Subcutaneous abdominal adipose tissue (tissue), 5 donors: ENCODE results near the gene NEK4.

Experiments used
- H3K27ac ChIP-seq: one replicate; pipeline ENCODE4 v1.7.0; 2013; ENCODE audit warnings: low read depth, mild to moderate bottlenecking, inconsistent platforms, low read length, moderate library complexity
- H3K27me3 ChIP-seq, 5 donors: one replicate each; pipeline ENCODE4 v1.7.0; 2013; ENCODE audit warnings: low read length in 5 of 5, inconsistent platforms in 1 of 5; ENCODE audit not compliant: control insufficient read depth in 5 of 5, insufficient read depth in 4 of 5
- H3K36me3 ChIP-seq, 5 donors: one replicate each; pipeline ENCODE4 v1.7.0; 2013; ENCODE audit warnings: low read length in 5 of 5; ENCODE audit not compliant: control insufficient read depth in 5 of 5, insufficient read depth in 5 of 5
- H3K4me1 ChIP-seq, 5 donors: one replicate each; pipeline ENCODE4 v1.7.0; 2013; ENCODE audit warnings: low read length in 5 of 5, mild to moderate bottlenecking in 3 of 5, moderate library complexity in 1 of 5; ENCODE audit not compliant: control insufficient read depth in 5 of 5, insufficient read depth in 5 of 5
- H3K4me3 ChIP-seq, 5 donors: one replicate each; pipeline ENCODE4 v1.7.0; 2013; ENCODE audit warnings: low read length in 5 of 5, low read depth in 1 of 5
- H3K9ac ChIP-seq, 5 donors: one replicate each; pipeline ENCODE4 v1.7.0; 2013; ENCODE audit warnings: low read length in 5 of 5, mild to moderate bottlenecking in 4 of 5, moderate library complexity in 3 of 5
- H3K9me3 ChIP-seq, 5 donors: one replicate each; pipeline ENCODE4 v1.7.0; 2013; ENCODE audit warnings: low read length in 5 of 5; ENCODE audit not compliant: control insufficient read depth in 5 of 5
- donor health status: healthy.
- donor health status: healthy.
- donor health status: healthy.
- donor health status: healthy.
- donor health status: healthy.

Gene NEK4

DNA sequence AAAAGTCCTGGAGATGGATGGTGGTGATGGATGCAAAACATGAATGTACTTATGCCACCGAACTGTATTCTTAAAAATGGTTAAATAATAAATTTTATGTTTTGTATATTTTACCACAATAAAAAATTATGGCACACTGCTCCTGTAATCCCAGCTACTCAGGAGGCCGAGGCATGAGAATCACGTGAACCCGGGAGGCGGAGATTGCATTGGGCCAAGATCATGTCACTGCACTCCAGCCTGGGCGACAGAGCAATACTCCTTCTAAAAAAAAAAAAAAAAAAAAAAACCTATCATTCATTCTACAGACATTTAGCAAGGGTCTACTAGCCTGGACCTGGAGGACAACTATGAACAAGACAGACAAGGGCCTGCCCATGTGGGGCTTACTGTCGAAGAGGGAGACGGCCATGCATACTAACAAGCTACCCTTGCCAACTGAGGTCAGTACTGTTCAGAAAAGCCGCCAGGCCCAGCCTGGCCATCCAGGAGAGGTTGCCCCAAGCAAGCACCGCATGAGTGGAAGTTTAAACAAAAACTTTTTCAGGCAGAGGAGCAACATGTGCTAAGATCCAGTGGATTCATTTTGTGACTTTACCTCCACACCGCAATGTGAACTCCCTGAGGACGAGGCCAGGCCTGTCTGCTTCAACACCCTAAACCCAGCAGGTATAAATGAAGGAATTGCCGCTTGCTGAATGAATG lies 2.8 kb upstream of the NEK4 start:
- Histone ChIP-seq H3K27ac (no peak overlapping the region), H3K4me3 (no peak overlapping the region), H3K4me1 (peaks cover 4 to 27% (median 22%) of the 10 kb centered on the region in 5 donors), H3K9me3 (no peaks in the 10 kb centered on the region), H3K9ac (no peak overlapping the region), H3K27me3 (no peaks in the 10 kb centered on the region), H3K36me3 (no peaks in the 10 kb centered on the region)

DNA sequence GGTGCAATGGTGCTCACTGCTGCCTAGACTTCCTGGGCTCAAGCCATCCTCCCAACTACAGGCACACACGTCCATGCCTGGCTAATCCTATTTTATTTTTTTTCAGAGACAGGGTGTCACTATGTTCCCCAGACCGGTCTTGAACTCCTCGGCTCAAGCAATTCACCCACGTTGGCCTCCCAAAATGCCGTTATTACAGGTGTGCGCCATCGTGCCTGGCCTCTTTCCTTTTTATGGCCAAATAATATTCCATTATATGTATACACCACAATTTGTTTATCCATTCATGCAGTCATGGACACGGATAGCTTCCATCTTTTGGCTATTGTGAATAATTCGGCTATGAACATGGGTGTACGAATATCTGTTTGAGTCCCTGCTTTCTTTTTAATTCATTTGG lies 962 bp upstream of the NEK4 start:
- peaks cover 3 to 6% (median 6%) of the 10 kb centered on the region in 5 donors for H3K36me3 ChIP-seq
- H3K27ac ChIP-seq = no peak overlapping the region
- peaks cover 4 to 21% (median 19%) of the 10 kb centered on the region in 5 donors for H3K4me1 ChIP-seq

DNA sequence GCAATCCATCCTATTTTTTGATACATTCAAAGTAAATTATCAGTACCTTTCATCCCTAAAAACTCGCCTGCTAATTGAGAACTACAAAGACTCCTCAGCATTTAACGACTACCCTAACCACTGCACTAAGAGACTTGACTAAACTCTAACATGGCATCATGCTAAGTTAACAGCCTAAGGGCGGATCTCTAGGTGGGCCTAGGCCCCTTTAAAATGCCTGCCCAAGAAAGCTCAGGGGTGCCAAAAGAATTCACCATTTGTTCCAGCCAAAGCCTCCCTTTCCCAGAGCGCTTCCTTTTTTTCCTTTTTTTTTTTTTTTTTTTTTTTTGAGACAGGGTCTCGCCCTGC lies 568 bp upstream of the NEK4 start:
- Histone ChIP-seq H3K27ac (peak overlapping the region; percentile 72), H3K27me3 (no peaks in the 10 kb centered on the region), H3K4me1 (peaks cover 4 to 21% (median 19%) of the 10 kb centered on the region in 5 donors), H3K36me3 (peaks cover 4 to 7% (median 6%) of the 10 kb centered on the region in 5 donors), H3K4me3 (peak overlapping the region; percentile 82 to 99 (median 89)), H3K9me3 (no peaks in the 10 kb centered on the region), H3K9ac (peak overlapping the region; percentile 72 to 93 (median 92))

More for the DNA sequence above, 962 bp upstream of the NEK4 start:
- peak overlapping the region in 3 of 5 donors; percentile 72 to 92 (median 91) for H3K9ac ChIP-seq
- no peaks in the 10 kb centered on the region for H3K27me3 ChIP-seq
- H3K9me3 ChIP-seq = no peaks in the 10 kb centered on the region
- H3K4me3 ChIP-seq = peak overlapping the region; percentile 82 to 99 (median 89)

DNA sequence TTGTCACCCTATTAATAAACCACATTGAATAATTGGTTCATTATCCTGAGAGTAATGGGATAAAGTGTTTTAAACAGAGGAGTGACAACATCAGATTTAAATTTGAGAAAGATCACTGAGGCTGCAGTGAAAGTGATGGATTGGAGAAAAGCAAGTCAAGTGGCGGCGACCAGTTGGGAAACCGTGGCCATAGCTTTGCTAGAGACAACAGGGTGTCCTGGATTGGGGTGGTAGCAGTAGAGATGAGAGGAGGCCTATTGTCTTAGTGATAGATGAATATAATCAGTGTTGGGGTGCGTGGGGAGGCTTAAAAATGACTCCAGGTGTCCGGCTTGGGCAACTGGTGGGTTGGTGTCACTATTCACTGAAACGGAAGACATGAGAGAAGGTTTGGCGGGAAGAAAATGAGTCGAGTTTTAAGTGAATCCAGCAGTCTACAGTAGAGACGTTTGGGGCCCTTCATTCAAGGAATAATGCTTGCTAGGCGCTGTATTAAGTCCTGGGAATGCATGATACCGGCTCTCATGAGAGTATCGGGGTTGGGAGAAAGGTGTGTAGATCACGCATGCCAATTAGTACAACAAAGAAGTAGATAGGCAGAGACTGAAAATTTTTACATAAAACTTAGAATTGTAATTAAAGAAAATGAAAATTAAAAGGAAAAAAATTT lies 819 bp downstream of the NEK4 start:
- peak overlapping the region; percentile 63 to 93 (median 91) for H3K9ac ChIP-seq
- peaks cover 10 to 18% (median 16%) of the 10 kb centered on the region in 5 donors for H3K36me3 ChIP-seq
- H3K9me3 ChIP-seq = no peaks in the 10 kb centered on the region
- no peaks in the 10 kb centered on the region for H3K27me3 ChIP-seq
- H3K27ac ChIP-seq = no peak overlapping the region
- peak overlapping the region; percentile 66 to 99 (median 84) for H3K4me3 ChIP-seq
- peaks cover 4 to 19% (median 18%) of the 10 kb centered on the region in 5 donors for H3K4me1 ChIP-seq

DNA sequence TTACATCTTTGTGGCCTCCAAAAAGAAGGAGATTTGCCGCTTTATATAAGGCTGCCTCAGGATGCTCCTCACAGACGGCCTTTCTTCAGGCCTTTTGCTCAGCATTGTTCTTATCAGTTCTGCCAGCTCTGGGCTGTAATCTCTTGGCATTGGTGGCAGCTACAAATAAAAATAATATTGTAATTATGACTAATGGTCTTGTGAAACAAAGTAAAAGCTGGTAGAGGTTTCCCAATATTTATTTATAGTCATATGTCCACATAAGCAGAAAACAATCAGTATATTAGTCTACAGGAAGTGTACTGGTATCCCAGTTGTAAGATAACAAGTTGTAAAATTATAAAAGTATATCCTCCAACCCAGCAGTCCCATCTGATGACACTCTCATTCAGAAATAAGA lies 7.3 kb downstream of the NEK4 start:
- no peaks in the 10 kb centered on the region for H3K4me1 ChIP-seq
- H3K9me3 ChIP-seq = no peaks in the 10 kb centered on the region
- no peaks in the 10 kb centered on the region for H3K27me3 ChIP-seq
- H3K4me3 ChIP-seq = no peak overlapping the region
- H3K27ac ChIP-seq = no peak overlapping the region
- no peak overlapping the region for H3K9ac ChIP-seq
- H3K36me3 ChIP-seq = peaks cover 38 to 67% (median 45%) of the 10 kb centered on the region in 5 donors

DNA sequence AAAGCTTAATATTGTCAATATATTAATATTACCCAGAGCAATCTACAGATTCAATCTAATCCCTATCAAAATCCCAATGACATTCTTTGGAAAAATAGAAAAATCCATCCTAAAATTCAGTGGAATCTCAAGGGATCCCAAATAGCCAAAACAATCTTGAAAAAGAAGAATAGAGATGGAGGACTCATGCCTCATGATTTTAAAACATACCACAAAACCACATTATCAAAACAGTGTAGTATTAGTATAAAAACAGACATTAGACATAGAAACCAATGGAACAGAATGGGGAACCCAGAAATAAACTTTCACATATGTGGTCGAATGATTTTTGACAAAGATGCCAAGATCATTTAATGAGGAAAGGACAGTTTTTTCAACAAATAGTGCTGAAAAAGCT lies 14.6 kb downstream of the NEK4 start:
- no peak overlapping the region for H3K27ac ChIP-seq
- H3K4me3 ChIP-seq = no peak overlapping the region
- no peak overlapping the region for H3K9ac ChIP-seq
- no peaks in the 10 kb centered on the region for H3K9me3 ChIP-seq
- peaks cover 27 to 63% (median 52%) of the 10 kb centered on the region in 5 donors for H3K36me3 ChIP-seq
- H3K4me1 ChIP-seq = peaks cover 0 to 4% (median 0%) of the 10 kb centered on the region in 5 donors
- no peaks in the 10 kb centered on the region for H3K27me3 ChIP-seq

DNA sequence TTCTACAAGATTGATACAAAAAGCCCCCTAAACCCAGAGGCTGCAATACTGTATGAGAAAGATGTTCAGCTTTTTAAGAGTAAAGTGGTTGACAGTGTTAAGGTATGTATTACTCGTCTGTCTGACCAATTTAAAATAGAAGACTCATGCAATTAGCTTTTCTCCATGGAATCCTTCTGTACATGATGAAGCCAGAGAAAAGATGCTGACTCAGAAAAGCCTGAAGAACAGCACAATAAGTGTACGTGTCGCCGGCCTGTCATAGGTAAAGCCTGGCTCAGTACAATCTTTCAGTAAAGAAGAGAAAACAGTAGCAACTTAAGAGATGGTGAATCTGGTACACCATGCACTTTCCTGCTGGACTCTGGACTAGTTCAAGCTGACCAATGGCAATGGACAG lies 16.4 kb downstream of the NEK4 start:
- H3K27ac ChIP-seq = no peak overlapping the region
- no peak overlapping the region for H3K9ac ChIP-seq
- H3K27me3 ChIP-seq = no peaks in the 10 kb centered on the region
- peaks cover 0 to 4% (median 0%) of the 10 kb centered on the region in 5 donors for H3K4me1 ChIP-seq
- no peak overlapping the region for H3K4me3 ChIP-seq
- peaks cover 20 to 65% (median 46%) of the 10 kb centered on the region in 5 donors for H3K36me3 ChIP-seq
- H3K9me3 ChIP-seq = no peaks in the 10 kb centered on the region

DNA sequence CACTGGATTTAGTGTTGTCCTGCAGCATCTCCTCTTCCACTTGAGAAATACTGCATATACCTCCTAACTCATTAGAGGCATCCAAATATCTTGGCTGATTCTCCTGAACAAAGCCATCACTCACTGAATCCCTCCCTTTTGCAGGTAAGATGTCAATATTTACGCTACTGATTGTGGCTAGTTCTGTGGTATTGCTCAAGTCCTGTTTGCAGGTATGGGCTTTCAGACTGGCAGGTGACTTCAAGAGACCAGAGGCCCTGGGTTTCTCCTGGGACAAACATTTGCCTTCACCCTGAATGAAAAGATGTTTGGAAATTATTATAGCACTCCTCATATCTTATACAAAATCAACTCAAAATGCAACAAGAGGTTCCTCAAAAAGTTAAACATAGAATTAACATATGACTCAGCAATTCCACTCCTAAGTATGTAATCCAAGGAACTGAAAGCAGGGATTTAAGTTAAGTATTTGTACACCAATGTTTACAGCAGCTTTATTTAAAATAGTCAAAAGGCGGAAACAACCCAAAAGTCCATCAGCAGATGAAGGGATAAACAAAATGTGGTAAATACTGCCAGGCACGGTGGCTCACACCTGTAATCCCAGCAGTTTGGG lies 18.6 kb downstream of the NEK4 start:
- Histone ChIP-seq H3K27me3 (no peaks in the 10 kb centered on the region), H3K4me1 (peaks cover 0 to 4% (median 0%) of the 10 kb centered on the region in 5 donors), H3K9ac (no peak overlapping the region), H3K27ac (no peak overlapping the region), H3K9me3 (no peaks in the 10 kb centered on the region), H3K36me3 (peaks cover 14 to 62% (median 46%) of the 10 kb centered on the region in 5 donors), H3K4me3 (no peak overlapping the region)

DNA sequence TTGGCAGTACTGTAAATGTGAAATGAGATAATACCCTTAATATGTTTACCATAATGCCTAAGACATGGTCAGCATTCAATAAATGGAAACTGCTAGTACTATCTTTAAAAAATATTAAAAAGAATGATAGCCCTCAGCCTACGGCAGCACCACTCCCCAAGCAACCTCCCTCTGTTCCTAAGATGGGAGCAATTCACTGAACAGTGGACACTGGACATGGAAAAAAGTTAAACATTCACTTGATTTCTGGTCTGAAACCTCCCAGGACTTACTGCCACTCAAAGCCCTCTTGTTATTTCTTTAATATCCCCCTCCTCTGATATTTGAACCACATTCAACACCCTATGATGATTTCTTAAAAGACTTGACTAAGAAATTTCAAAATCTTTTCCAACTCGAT lies 27.0 kb downstream of the NEK4 start:
- peaks cover 26 to 81% (median 54%) of the 10 kb centered on the region in 5 donors for H3K36me3 ChIP-seq
- H3K27ac ChIP-seq = no peak overlapping the region
- no peaks in the 10 kb centered on the region for H3K9me3 ChIP-seq

DNA sequence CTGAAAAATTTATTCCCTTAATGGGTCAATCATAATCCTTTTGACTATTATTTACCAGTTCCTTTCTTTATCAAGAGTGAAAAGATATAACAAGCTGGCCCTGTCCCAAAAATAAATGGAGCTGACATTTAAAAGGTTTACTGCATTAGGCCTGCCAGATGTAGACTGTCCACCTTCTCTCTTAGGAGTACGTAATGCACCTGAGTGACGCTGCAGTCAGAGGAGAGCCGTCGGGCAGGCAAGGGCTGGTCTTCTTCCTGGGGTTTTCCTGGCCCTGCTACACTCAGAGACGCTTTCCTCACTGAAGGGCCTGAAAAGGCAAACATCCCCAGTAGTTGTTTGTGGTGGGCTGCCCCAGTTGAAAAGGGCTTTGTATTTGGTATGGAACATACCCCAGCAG lies 27.6 kb downstream of the NEK4 start:
- Histone ChIP-seq H3K36me3 (peaks cover 26 to 84% (median 53%) of the 10 kb centered on the region in 5 donors), H3K27ac (no peak overlapping the region)

More for the DNA sequence above, 27.0 kb downstream of the NEK4 start:
- Histone ChIP-seq H3K4me3 (no peak overlapping the region), H3K9ac (no peak overlapping the region), H3K27me3 (no peaks in the 10 kb centered on the region), H3K4me1 (no peaks in the 10 kb centered on the region)

More for the DNA sequence above, 27.6 kb downstream of the NEK4 start:
- Histone ChIP-seq H3K9ac (no peak overlapping the region), H3K4me1 (no peaks in the 10 kb centered on the region), H3K4me3 (no peak overlapping the region), H3K9me3 (no peaks in the 10 kb centered on the region), H3K27me3 (no peaks in the 10 kb centered on the region)
